Kidney tubule cell (primary cell): ENCODE data around the gene SFSWAP.
"Not testable (repeated sequence)": the region's sequence is repeated elsewhere in the genome, so short reads cannot be mapped to it uniquely, and the experiment has no call there.

ENCODE experiments used
- DNase-seq: peaks from one replicate; pipeline ENCODE4 v3.0.0-alpha.2; 2018; ENCODE audit warnings: low spot score

SFSWAP gene

GRCh38 chr12:131710464-131711457, at the start of gene SFSWAP:
Gene SFSWAP (plus strand): TSS chr12:131711090. CDS start chr12:131711230, 140 bp downstream.
- DNase-seq: peak; percentile 80

GRCh38 chr12:131661170-131661985, 49.5 kb upstream of the SFSWAP start:
- not testable (repeated sequence) for DNase-seq

- DNase-seq: not testable (repeated sequence)
Measured at GRCh38 chr12:131661986-131662288, 49.0 kb upstream of the SFSWAP start.

- DNase-seq: not testable (repeated sequence)
Measured at GRCh38 chr12:131662346-131662745, 48.5 kb upstream of the SFSWAP start.

GRCh38 chr12:131665666-131666065, 45.2 kb upstream of the SFSWAP start:
- not testable (repeated sequence) for DNase-seq

GRCh38 chr12:131666486-131666885, 44.4 kb upstream of the SFSWAP start:
- not testable (repeated sequence) for DNase-seq

- DNase-seq: not testable (repeated sequence)
Measured at GRCh38 chr12:131666978-131667601, 43.8 kb upstream of the SFSWAP start.

- no peak for DNase-seq
Measured at GRCh38 chr12:131671276-131671675, 39.6 kb upstream of the SFSWAP start.

- DNase-seq: no peak
Measured at GRCh38 chr12:131671871-131672270, 39.0 kb upstream of the SFSWAP start.

GRCh38 chr12:131672311-131672940, 38.5 kb upstream of the SFSWAP start:
- no peak for DNase-seq

GRCh38 chr12:131672941-131673887, 37.7 kb upstream of the SFSWAP start:
- DNase-seq: no peak

- DNase-seq: peak; percentile 26
Measured at GRCh38 chr12:131673888-131674257, 37.0 kb upstream of the SFSWAP start.

GRCh38 chr12:131674373-131674772, 36.5 kb upstream of the SFSWAP start:
- no peak for DNase-seq

- DNase-seq: no peak
Measured at GRCh38 chr12:131675126-131676080, 35.5 kb upstream of the SFSWAP start.

- no peak for DNase-seq
Measured at GRCh38 chr12:131676544-131676943, 34.3 kb upstream of the SFSWAP start.

GRCh38 chr12:131677067-131677466, 33.8 kb upstream of the SFSWAP start:
- not testable (repeated sequence) for DNase-seq

GRCh38 chr12:131677699-131678098, 33.2 kb upstream of the SFSWAP start:
- DNase-seq: no peak

- DNase-seq: not testable (repeated sequence)
Measured at GRCh38 chr12:131678389-131679181, 32.3 kb upstream of the SFSWAP start.

- DNase-seq: not testable (repeated sequence)
Measured at GRCh38 chr12:131679186-131679585, 31.7 kb upstream of the SFSWAP start.
